NT2/D1 (cell line): Measurements from ENCODE around the gene PARG.
"Not testable (repeated sequence)": the region's sequence is repeated elsewhere in the genome, so short reads cannot be mapped to it uniquely, and the experiment has no call there.

Source experiments
- SUZ12 ChIP-seq: IDR thresholded peaks from 2 replicates; pipeline ENCODE4 v1.6.1; 2011; ENCODE audit not compliant: insufficient read length, insufficient read depth; ENCODE audit errors: extremely low read depth
- YY1 ChIP-seq: IDR thresholded peaks from 2 replicates; pipeline ENCODE4 v1.6.1; 2011; ENCODE audit not compliant: insufficient read length, insufficient read depth
- ZNF274 ChIP-seq: IDR thresholded peaks from 2 replicates; pipeline ENCODE4 v1.6.1; 2011; ENCODE audit warnings: mild to moderate bottlenecking, low read depth, low read length

GRCh38 chr10:49953122-49953521 is 11.3 kb upstream of the PARG start:
- TF ChIP-seq SUZ12, YY1, ZNF274: not testable (repeated sequence)
